DOHH2 (cell line): Measurements from ENCODE around the gene SPNS2.

Experiments
- CTCF ChIP-seq: fragments of 200-600 bp; sonication (generic); IDR thresholded peaks from one replicate; pipeline ENCODE4 v1.5.1; 2014; ENCODE audit warnings: antibody characterized with exemption, mild to moderate bottlenecking, low read depth, low read length; ENCODE audit not compliant: poor library complexity, severe bottlenecking
- EZH2phosphoT487 ChIP-seq: fragments of 200-600 bp; sonication (generic); IDR thresholded peaks from 2 replicates; pipeline ENCODE4 v1.6.1; 2017; ENCODE audit warnings: borderline replicate concordance, mild to moderate bottlenecking, antibody characterized with exemption, low read length, moderate library complexity, mixed read lengths

GRCh38 chr17:4533523-4534504 lies 35.1 kb downstream of the SPNS2 start:
- TF ChIP-seq CTCF (no peak), EZH2phosphoT487 (no peak)
